Liver (tissue), 9 donors: Measurements from ENCODE around the gene ATP6V0D1. TPM values are rescaled to one million over a fixed set of nuclear protein-coding genes. Genes with fewer than 3 reads are reported as not detected.

Experiments used
- DNase-seq: peaks from one replicate; pipeline ENCODE4 v3.0.0-alpha.2; 2017; ENCODE audit warnings: low spot score
- H3K27ac ChIP-seq, 2 donors: one replicate each; pipeline ENCODE4 v1.7.0; 2013; ENCODE audit warnings: inconsistent platforms in 2 of 2, low read length in 2 of 2, control low read depth in 1 of 2, low read depth in 1 of 2, mild to moderate bottlenecking in 1 of 2
- H3K27me3 ChIP-seq, 4 donors: one replicate each; pipeline versions ENCODE4 v1.6.1 to v1.7.0; 2013; ENCODE audit warnings: low read length in 3 of 4, inconsistent platforms in 1 of 4, mild to moderate bottlenecking in 1 of 4, moderate library complexity in 1 of 4; ENCODE audit not compliant: control insufficient read depth in 4 of 4, insufficient read depth in 4 of 4
- H3K36me3 ChIP-seq, 4 donors: one replicate each; pipeline versions ENCODE4 v1.6.1 to v1.7.0; 2013; ENCODE audit warnings: low read length in 3 of 4, mild to moderate bottlenecking in 3 of 4, low read depth in 1 of 4, moderate library complexity in 1 of 4; ENCODE audit not compliant: control insufficient read depth in 4 of 4, insufficient read depth in 3 of 4
- H3K4me1 ChIP-seq, 4 donors: one replicate each; pipeline versions ENCODE4 v1.6.1 to v1.7.0; 2013; ENCODE audit warnings: low read length in 3 of 4, mild to moderate bottlenecking in 3 of 4, moderate library complexity in 1 of 4; ENCODE audit not compliant: control insufficient read depth in 4 of 4, insufficient read depth in 4 of 4
- H3K4me3 ChIP-seq, 3 donors: one replicate each; pipeline versions ENCODE4 v1.6.1 to v1.7.0; 2013; ENCODE audit warnings: low read length in 3 of 3, control low read depth in 1 of 3, low read depth in 1 of 3, mild to moderate bottlenecking in 1 of 3
- H3K9ac ChIP-seq, 2 donors: one replicate each; pipeline ENCODE4 v1.7.0; 2013; ENCODE audit warnings: low read length in 2 of 2, mild to moderate bottlenecking in 2 of 2, moderate library complexity in 2 of 2, control low read depth in 1 of 2, low read depth in 1 of 2
- H3K9me3 ChIP-seq, 4 donors: one replicate each; pipeline versions ENCODE4 v1.6.1 to v1.7.0; 2013; ENCODE audit warnings: low read length in 3 of 4; ENCODE audit not compliant: control insufficient read depth in 4 of 4
- EGR1 ChIP-seq, 2 donors: IDR thresholded peaks; 2 replicates each; pipeline ENCODE4 v1.6.1; 2016 to 2018; ENCODE audit warnings: antibody characterized with exemption in 2 of 2, low read depth in 2 of 2
- FOXA1 ChIP-seq: IDR thresholded peaks from 2 replicates; pipeline ENCODE4 v1.6.1; 2016; ENCODE audit warnings: antibody characterized with exemption
- FOXA2 ChIP-seq: IDR thresholded peaks from 2 replicates; pipeline ENCODE4 v1.6.1; 2016; ENCODE audit warnings: antibody characterized with exemption
- GABPA ChIP-seq, 2 donors: IDR thresholded peaks in 1 of 2; conservative IDR thresholded peaks in 1 of 2; 2 replicates each; pipeline ENCODE4 v1.6.1; 2016; ENCODE audit warnings: antibody characterized with exemption in 2 of 2, mild to moderate bottlenecking in 1 of 2, moderate library complexity in 1 of 2
- HNF4A ChIP-seq, 2 donors: conservative IDR thresholded peaks; 2 replicates each; pipeline ENCODE4 v1.6.1; 2016; ENCODE audit warnings: antibody characterized with exemption in 2 of 2, mild to moderate bottlenecking in 2 of 2
- HNF4G ChIP-seq: IDR thresholded peaks from 2 replicates; pipeline ENCODE4 v1.6.1; 2016; ENCODE audit warnings: antibody characterized with exemption
- JUND ChIP-seq, 2 donors: IDR thresholded peaks; 2 replicates each; pipeline ENCODE4 v1.6.1; 2016; ENCODE audit warnings: antibody characterized with exemption in 2 of 2
- NR2F2 ChIP-seq: IDR thresholded peaks from 2 replicates; pipeline ENCODE4 v1.6.1; 2016; ENCODE audit warnings: antibody characterized with exemption
- RAD21 ChIP-seq, 2 donors: IDR thresholded peaks; 2 replicates each; pipeline ENCODE4 v1.6.1; 2016; ENCODE audit warnings: antibody characterized with exemption in 2 of 2, mild to moderate bottlenecking in 2 of 2
- RXRA ChIP-seq, 2 donors: IDR thresholded peaks; 2 replicates each; pipeline ENCODE4 v1.6.1; 2017 to 2018; ENCODE audit warnings: antibody characterized with exemption in 2 of 2, mild to moderate bottlenecking in 1 of 2
- SP1 ChIP-seq: IDR thresholded peaks from 2 replicates; pipeline ENCODE4 v1.6.1; 2018; ENCODE audit warnings: antibody characterized with exemption, mild to moderate bottlenecking
- TAF1 ChIP-seq: conservative IDR thresholded peaks from 2 replicates; pipeline ENCODE4 v1.6.1; 2016; ENCODE audit warnings: antibody characterized with exemption, mild to moderate bottlenecking
- YY1 ChIP-seq: IDR thresholded peaks from 2 replicates; pipeline ENCODE4 v1.6.1; 2016; ENCODE audit warnings: antibody characterized with exemption, mild to moderate bottlenecking
- WGBS: extraction: QIAGEN DNeasy Blood & Tissue Kit; methylation state at CpG from one replicate; pipeline ENCODE4 v1.1.7; 2013; 5-methylcytosine and 5-hydroxymethylcytosine counted together
- polyA plus RNA-seq, 2 donors: library from polyadenylated mRNA; stranded (reverse) in 1 of 2; unstranded in 1 of 2; fragments of 200-250 nt in 1 of 2; fragments of >200 nt in 1 of 2; fragmentation: Nextera tagmentation in 1 of 2; extraction: Ambion mirVana in 1 of 2; gene quantifications; one replicate each; pipeline versions ENCODE4 v1.2.1 to v1.2.3, GENCODE V29; 2013 to 2015
- total RNA-seq, 2 donors: library from RNA; depleted of rRNA; stranded (reverse); fragments of >200 nt; gene quantifications; one replicate each; pipeline ENCODE4 v1.2.3, GENCODE V29; 2014
- TF ChIP-seq, protein P1 (sequence below): IDR thresholded peaks from 2 replicates; pipeline ENCODE4 v1.6.1; 2016; ENCODE audit warnings: antibody characterized with exemption
- TF ChIP-seq, protein P2 (sequence below): fragments of 150-350 bp; IDR thresholded peaks from 2 replicates; pipeline ENCODE4 v1.5.1; 2017; ENCODE audit warnings: improper control_type of control experiment, low read depth, low read length; ENCODE audit not compliant: missing input control
- TF ChIP-seq, protein P3 (sequence below): IDR thresholded peaks from 2 replicates; pipeline ENCODE4 v1.6.1; 2016; ENCODE audit warnings: antibody characterized with exemption
- TF ChIP-seq, protein P4 (sequence below): IDR thresholded peaks from 2 replicates; pipeline ENCODE4 v1.6.1; 2016; ENCODE audit warnings: antibody characterized with exemption
- TF ChIP-seq, protein P5 (sequence below): IDR thresholded peaks from 2 replicates; pipeline ENCODE4 v1.6.1; 2016; ENCODE audit warnings: antibody characterized with exemption, mild to moderate bottlenecking
- donor health status: healthy.
- donor health status: healthy.
- donor health status: healthy.
- donor health status: healthy.
- donor health status: healthy.

Gene ATP6V0D1
- total and polyA plus RNA-seq, 4 donors: 47.6 to 80.2 (median 66.6) TPM

DNA sequence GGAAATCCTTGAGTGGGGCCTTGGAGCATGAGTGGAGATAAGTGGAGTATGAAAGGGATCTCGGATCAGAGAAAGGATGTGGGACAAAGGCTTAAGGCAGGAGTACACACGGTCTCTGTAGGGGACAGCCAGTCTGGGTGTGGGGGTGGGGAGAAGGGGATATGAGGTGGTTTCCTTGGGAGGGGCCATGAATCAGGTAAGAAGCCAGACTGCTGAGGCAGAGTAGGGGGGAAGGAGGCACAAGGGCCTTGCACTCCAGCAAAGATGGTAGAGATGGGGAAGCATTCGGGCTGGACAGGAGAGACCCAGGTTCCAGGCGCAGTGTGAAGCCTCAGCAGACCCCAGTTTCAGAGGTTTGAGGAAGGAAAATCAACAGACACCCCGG is 48.5 kb downstream of the ATP6V0D1 start:
- Histone ChIP-seq H3K27me3 (no peaks in the 10 kb centered on the region), H3K27ac (no peak overlapping the region), H3K4me3 (no peak overlapping the region), H3K4me1 (peaks cover 13 to 42% (median 38%) of the 10 kb centered on the region in 4 donors), H3K9me3 (no peaks in the 10 kb centered on the region), H3K36me3 (peaks cover 0 to 6% (median under 1%) of the 10 kb centered on the region in 4 donors), H3K9ac (no peak overlapping the region)
- 83% methylated on average over 5 of the region's 5 CpGs for WGBS
- no peak for TF ChIP-seq EGR1 (IDR thresholded peaks at IDR 0.05; ENCODE audit: low read depth in 2 of 2)
- no peak for TF ChIP-seq TAF1
- no peak for TF ChIP-seq JUND (IDR thresholded peaks at IDR 0.05)
- no peak for TF ChIP-seq GABPA (IDR thresholded peaks at IDR 0.05 in 1 of 2, conservative IDR thresholded peaks at IDR 0.05 in 1 of 2)
- TF ChIP-seq HNF4G: no peak
- no peak for TF ChIP-seq FOXA2
- no peak for TF ChIP-seq NR2F2
- no peak for TF ChIP-seq RXRA (IDR thresholded peaks at IDR 0.05)
- TF ChIP-seq, protein P1, sequence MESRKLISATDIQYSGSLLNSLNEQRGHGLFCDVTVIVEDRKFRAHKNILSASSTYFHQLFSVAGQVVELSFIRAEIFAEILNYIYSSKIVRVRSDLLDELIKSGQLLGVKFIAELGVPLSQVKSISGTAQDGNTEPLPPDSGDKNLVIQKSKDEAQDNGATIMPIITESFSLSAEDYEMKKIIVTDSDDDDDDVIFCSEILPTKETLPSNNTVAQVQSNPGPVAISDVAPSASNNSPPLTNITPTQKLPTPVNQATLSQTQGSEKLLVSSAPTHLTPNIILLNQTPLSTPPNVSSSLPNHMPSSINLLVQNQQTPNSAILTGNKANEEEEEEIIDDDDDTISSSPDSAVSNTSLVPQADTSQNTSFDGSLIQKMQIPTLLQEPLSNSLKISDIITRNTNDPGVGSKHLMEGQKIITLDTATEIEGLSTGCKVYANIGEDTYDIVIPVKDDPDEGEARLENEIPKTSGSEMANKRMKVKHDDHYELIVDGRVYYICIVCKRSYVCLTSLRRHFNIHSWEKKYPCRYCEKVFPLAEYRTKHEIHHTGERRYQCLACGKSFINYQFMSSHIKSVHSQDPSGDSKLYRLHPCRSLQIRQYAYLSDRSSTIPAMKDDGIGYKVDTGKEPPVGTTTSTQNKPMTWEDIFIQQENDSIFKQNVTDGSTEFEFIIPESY: no peak
- TF ChIP-seq, protein P2, sequence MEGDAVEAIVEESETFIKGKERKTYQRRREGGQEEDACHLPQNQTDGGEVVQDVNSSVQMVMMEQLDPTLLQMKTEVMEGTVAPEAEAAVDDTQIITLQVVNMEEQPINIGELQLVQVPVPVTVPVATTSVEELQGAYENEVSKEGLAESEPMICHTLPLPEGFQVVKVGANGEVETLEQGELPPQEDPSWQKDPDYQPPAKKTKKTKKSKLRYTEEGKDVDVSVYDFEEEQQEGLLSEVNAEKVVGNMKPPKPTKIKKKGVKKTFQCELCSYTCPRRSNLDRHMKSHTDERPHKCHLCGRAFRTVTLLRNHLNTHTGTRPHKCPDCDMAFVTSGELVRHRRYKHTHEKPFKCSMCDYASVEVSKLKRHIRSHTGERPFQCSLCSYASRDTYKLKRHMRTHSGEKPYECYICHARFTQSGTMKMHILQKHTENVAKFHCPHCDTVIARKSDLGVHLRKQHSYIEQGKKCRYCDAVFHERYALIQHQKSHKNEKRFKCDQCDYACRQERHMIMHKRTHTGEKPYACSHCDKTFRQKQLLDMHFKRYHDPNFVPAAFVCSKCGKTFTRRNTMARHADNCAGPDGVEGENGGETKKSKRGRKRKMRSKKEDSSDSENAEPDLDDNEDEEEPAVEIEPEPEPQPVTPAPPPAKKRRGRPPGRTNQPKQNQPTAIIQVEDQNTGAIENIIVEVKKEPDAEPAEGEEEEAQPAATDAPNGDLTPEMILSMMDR: no peak
- TF ChIP-seq HNF4A (conservative IDR thresholded peaks at IDR 0.05): no peak
- no peak for TF ChIP-seq SP1
- TF ChIP-seq, protein P3, sequence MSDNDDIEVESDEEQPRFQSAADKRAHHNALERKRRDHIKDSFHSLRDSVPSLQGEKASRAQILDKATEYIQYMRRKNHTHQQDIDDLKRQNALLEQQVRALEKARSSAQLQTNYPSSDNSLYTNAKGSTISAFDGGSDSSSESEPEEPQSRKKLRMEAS: no peak
- no peak for TF ChIP-seq RAD21 (IDR thresholded peaks at IDR 0.05)
- no peak for TF ChIP-seq YY1
- TF ChIP-seq, protein P4, sequence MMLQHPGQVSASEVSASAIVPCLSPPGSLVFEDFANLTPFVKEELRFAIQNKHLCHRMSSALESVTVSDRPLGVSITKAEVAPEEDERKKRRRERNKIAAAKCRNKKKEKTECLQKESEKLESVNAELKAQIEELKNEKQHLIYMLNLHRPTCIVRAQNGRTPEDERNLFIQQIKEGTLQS: no peak
- no peak for TF ChIP-seq FOXA1
- TF ChIP-seq, protein P5, sequence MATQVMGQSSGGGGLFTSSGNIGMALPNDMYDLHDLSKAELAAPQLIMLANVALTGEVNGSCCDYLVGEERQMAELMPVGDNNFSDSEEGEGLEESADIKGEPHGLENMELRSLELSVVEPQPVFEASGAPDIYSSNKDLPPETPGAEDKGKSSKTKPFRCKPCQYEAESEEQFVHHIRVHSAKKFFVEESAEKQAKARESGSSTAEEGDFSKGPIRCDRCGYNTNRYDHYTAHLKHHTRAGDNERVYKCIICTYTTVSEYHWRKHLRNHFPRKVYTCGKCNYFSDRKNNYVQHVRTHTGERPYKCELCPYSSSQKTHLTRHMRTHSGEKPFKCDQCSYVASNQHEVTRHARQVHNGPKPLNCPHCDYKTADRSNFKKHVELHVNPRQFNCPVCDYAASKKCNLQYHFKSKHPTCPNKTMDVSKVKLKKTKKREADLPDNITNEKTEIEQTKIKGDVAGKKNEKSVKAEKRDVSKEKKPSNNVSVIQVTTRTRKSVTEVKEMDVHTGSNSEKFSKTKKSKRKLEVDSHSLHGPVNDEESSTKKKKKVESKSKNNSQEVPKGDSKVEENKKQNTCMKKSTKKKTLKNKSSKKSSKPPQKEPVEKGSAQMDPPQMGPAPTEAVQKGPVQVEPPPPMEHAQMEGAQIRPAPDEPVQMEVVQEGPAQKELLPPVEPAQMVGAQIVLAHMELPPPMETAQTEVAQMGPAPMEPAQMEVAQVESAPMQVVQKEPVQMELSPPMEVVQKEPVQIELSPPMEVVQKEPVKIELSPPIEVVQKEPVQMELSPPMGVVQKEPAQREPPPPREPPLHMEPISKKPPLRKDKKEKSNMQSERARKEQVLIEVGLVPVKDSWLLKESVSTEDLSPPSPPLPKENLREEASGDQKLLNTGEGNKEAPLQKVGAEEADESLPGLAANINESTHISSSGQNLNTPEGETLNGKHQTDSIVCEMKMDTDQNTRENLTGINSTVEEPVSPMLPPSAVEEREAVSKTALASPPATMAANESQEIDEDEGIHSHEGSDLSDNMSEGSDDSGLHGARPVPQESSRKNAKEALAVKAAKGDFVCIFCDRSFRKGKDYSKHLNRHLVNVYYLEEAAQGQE: no peak
- DNase-seq: no peak
